ENCODE measurements around the gene ROPN1L.
A peak's percentile ranks its signal among the peaks of the same experiment; 100 is the strongest.
"Not testable (repeated sequence)": the region's sequence is repeated elsewhere in the genome, so short reads cannot be mapped to it uniquely, and the experiment has no call there.

ROPN1L gene

DNA sequence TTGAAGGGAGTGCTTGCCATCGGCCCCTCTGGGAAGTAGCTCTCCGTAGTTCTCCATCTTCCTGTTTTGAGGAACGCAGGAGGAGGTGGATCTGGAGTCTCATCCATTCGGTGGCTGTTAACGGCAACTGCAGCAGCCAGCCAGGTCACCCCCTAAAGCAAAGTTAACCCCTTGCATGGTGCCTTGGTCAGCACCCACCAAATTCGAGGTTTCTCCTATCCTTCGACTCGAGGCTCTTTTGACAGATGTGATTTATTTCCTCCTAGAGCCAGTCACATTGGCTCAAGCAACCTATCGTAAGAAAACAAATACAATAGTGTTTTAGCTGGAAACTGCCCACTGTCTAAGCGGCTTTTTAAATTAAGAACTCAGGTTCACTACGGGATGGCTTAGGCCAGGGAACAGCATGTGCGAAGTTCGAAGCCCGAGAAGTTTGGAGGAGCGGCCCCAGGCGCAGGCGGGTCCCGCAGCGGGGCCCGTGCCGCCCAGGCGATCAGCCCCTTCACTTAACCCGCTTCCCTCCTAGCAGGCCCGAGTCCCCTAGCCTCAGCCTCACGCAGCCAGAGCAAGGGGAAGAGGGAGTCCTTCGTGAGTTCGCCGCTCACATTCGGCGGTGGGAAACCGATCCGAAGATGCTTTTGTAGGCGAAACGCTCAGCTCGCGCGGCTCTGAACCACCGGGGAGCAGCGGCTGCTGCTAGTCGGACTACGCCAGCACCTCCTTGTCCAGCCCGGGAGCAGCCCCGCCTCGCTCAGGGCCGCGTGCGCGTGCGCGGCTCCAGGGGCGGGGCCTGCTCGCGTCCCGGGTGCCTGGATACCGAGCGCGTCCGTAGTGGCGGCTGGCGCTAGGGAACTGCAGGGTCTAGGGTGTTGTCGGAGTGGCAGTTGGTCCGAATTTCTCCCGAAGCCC, at the start of gene ROPN1L:
TSS of gene ROPN1L (plus strand) at position 797 of the 909 bp plus-strand sequence. CDS start 289 bp downstream, outside the sequence.
- DNase-seq (ENCODE audit: low read depth in 2 of 2): peak; percentile 66 to 72

- DNase-seq (ENCODE audit: low read depth in 2 of 2): not testable (repeated sequence)
Measured at GRCh38 chr5:10392567-10393328, 48.9 kb upstream of the ROPN1L start.

GRCh38 chr5:10393491-10393890, 48.2 kb upstream of the ROPN1L start:
- no peak for DNase-seq (ENCODE audit: low read depth in 2 of 2)

DNA sequence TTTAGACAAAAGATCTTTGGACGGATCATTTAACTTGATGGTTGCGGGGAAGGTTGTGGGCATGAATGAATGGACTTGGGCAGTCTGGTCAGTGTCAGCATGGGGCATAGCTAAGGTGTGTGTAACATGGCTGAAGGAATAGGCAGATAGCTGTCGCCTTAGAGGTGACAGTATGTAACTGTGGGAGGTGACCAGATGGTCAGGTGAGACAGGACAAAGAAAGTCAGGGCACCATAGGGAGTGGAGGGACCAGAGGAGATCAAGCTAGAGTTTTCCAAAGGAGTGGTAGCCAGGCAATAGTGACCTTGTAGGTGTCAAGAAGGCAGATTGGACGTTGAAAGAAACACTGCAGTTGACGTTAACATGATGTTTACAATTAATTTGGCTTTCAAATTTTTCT, 45.1 kb upstream of the ROPN1L start:
- no peak for DNase-seq (ENCODE audit: low read depth in 2 of 2)

DNA sequence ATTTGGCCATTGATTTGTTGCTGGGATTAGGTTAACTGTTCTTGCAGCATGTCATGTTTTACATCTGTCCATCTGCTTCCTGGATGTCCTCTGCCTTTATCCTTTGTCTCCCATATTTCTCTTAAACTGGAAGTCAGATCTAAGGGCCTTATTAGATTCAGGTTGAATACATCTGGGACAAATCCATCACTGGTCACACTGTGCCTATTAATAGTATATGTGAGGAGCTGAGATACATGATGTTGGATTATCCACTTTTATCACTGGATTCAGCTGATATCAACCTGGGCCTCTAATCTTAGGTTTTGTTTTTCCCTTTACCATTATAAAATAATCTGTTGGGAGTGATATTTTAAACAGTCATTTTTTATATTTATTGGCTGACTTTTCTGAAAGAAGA, 41.8 kb upstream of the ROPN1L start:
- no peak for DNase-seq (ENCODE audit: low read depth in 2 of 2)

DNA sequence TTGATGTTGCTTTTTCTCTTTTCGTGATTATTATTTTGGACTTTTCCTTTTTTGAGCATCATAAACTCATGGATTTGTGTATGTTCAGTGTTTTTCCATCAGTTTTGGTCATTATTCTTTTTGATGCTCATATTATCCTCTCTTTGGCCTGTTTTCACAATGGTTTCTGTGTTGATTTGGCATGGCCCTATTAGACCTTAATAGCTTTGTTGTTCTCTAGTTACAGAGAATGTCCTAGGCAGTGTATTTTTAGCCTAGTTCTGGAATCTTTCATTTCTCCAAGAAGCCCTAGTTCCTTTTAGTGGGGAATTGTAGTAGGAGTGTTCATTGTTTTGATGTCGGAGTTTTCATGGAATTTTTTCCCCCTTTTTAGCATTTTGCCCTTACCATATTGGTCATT, 41.3 kb upstream of the ROPN1L start:
- no peak for DNase-seq (ENCODE audit: low read depth in 2 of 2)

- no peak for DNase-seq (ENCODE audit: low read depth in 2 of 2)
Measured at GRCh38 chr5:10400831-10401230, 40.8 kb upstream of the ROPN1L start.

- no peak for DNase-seq (ENCODE audit: low read depth in 2 of 2)
Measured at GRCh38 chr5:10401498-10401897, 40.2 kb upstream of the ROPN1L start.

DNA sequence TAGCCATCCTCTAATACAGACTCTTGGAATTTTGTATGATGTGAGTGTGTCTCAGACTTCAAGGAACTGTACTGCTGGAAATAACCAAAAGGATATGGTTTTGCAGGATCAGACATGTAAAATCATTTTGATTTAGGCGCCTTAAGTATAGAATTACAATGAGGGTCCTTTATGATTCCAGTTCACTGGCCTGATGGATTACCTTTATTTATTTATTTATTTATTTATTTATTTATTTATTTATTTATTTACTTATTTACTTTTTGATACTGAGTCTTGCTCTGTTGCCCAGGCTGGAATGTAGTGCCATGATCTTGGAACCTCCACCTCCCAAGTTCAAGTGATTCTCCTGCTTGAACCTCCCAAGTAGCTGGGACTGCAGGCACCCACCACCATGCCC, 37.9 kb upstream of the ROPN1L start:
- DNase-seq (ENCODE audit: low read depth in 2 of 2): no peak

- DNase-seq (ENCODE audit: low read depth in 2 of 2): no peak
Measured at GRCh38 chr5:10406651-10407050, 35.0 kb upstream of the ROPN1L start.

GRCh38 chr5:10409504-10409903, 32.2 kb upstream of the ROPN1L start:
- DNase-seq (ENCODE audit: low read depth in 2 of 2): no peak

- no peak for DNase-seq (ENCODE audit: low read depth in 2 of 2)
Measured at GRCh38 chr5:10410662-10411061, 31.0 kb upstream of the ROPN1L start.

- no peak for DNase-seq (ENCODE audit: low read depth in 2 of 2)
Measured at GRCh38 chr5:10411336-10411735, 30.3 kb upstream of the ROPN1L start.

DNA sequence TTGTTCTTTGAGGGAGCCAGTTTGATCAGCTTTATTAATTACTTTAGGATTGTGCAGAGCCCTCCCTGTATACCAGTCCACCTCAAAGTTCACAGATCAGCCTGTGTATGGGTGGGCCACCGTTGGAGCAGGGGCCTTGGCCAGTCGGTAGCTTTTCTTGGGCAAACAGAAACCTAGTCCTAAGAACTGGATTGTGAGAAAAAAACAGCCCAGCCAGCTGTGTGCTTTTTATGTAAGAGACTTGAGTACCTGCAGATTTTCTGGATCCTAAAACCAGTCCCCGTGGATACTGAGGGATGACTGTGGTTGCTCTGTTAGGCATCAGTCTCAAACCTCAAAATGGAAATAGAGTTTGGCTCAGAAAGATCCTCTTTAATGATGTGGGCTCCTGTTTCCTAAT, 24.8 kb upstream of the ROPN1L start:
- no peak for DNase-seq (ENCODE audit: low read depth in 2 of 2)

GRCh38 chr5:10418654-10419345, 22.9 kb upstream of the ROPN1L start:
- DNase-seq (ENCODE audit: low read depth in 2 of 2): no peak

DNA sequence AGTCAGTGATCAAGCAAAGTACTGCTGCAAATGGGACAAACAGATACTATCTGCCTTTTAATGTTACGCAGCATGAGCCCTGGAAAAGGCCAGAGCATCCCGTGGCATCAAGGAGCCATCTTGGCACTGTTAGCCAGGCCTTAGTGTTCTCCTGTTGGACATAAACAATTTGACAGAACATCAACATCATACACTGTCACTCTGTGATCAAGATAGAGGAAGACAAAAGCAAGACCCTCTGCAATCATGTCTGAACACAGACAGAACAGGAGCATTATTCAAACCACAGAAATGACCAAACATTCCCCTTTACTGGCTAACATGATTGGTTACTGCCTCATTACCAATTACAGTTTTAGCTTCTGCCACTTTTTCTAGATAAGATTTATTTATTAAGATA, 21.2 kb upstream of the ROPN1L start:
- DNase-seq (ENCODE audit: low read depth in 2 of 2): no peak

GRCh38 chr5:10420932-10421331, 20.7 kb upstream of the ROPN1L start:
- no peak for DNase-seq (ENCODE audit: low read depth in 2 of 2)

GRCh38 chr5:10421896-10422691, 19.6 kb upstream of the ROPN1L start:
- no peak for DNase-seq (ENCODE audit: low read depth in 2 of 2)

DNA sequence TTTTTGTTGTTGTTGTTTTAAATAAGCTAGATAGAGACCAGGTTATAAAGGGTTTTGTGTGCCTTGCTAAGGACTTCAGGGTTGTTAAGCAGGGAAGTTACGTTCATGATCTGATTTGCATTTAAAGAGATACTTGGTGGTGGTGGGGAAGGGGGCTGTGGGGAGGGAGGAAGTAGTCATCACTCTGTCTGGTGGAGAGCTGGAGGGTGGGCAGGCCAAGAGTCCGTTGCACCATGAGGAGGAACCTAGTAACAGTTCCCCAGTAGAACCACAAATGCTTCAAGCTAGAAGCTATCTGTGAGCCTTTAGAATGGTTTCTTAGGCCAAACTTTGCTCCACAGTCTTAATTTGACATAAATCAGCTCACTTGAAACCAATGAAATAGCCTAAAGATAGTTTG, 18.7 kb upstream of the ROPN1L start:
- DNase-seq (ENCODE audit: low read depth in 2 of 2): no peak

DNA sequence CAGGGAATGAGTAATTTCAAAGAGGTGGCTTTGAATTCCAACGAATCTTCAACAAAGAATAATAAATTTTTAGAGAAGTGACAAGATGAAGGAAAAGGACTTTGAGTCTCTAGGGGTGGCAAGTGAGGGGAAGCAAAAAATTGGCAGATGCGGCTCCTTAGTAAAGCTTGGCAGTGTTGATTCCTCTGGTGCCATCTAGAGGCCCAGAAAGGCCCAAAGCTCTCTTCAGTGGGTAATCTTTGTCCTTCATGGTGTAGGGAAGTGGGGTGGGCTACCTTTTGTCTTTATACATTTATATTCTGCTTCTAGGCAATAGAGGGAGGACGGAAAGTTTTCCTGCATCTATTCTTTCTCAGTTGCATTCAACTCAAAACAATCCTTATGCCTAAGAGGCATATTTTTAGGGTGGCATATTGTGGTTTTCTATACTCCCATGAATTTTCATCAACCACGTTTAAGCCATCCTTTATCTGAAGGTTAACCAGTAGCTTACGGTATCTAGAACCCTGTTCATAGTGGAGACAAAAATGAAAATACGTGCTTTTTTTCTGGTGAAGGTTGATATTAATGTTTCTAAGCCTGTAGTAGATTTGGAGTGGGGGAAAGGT, 17.5 kb upstream of the ROPN1L start:
- no peak for DNase-seq (ENCODE audit: low read depth in 2 of 2)

- no peak for DNase-seq (ENCODE audit: low read depth in 2 of 2)
Measured at GRCh38 chr5:10427201-10427600, 14.5 kb upstream of the ROPN1L start.

Measured in activated CD4-positive, alpha-beta T cell treated with anti-CD3 and anti-CD28 coated beads for 24 hours (primary cell).